Measurements from ENCODE around the gene PLAU.

PLAU gene

GRCh38 chr10:73959484-73960243, 48.7 kb downstream of the PLAU start:
- TF ChIP-seq FOXM1 (IDR thresholded peaks at IDR 0.05; ENCODE audit: borderline replicate concordance, low read depth) (no peak), MAX (IDR thresholded peaks at IDR 0.05) (no peak), CEBPB (IDR thresholded peaks at IDR 0.05) (no peak), CREB1 (IDR thresholded peaks at IDR 0.05; ENCODE audit: low read depth) (no peak), EP300 (IDR thresholded peaks at IDR 0.05; ENCODE audit: borderline replicate concordance) (no peak), YY1 (IDR thresholded peaks at IDR 0.05; ENCODE audit: low read depth) (no peak), ZBTB7A (IDR thresholded peaks at IDR 0.05; ENCODE audit: low read depth) (no peak), RAD21 (IDR thresholded peaks at IDR 0.05; ENCODE audit: low read depth) (no peak), NFIC (IDR thresholded peaks at IDR 0.05) (no peak), USF1 (IDR thresholded peaks at IDR 0.05) (no peak), REST (IDR thresholded peaks at IDR 0.05; ENCODE audit: low read depth) (no peak), TCF12 (IDR thresholded peaks at IDR 0.05; ENCODE audit: low read depth) (no peak), TAF1 (IDR thresholded peaks at IDR 0.05; ENCODE audit: low read depth) (no peak), EGR1 (IDR thresholded peaks at IDR 0.05) (no peak), TEAD4 (IDR thresholded peaks at IDR 0.05) (no peak)

- TF ChIP-seq TEAD4 (IDR thresholded peaks at IDR 0.05) (no peak), CREB1 (IDR thresholded peaks at IDR 0.05; ENCODE audit: low read depth) (no peak), CEBPB (IDR thresholded peaks at IDR 0.05) (no peak), EP300 (IDR thresholded peaks at IDR 0.05; ENCODE audit: borderline replicate concordance) (no peak), NFIC (IDR thresholded peaks at IDR 0.05) (no peak), FOXM1 (IDR thresholded peaks at IDR 0.05; ENCODE audit: borderline replicate concordance, low read depth) (no peak), USF1 (IDR thresholded peaks at IDR 0.05) (no peak), RAD21 (IDR thresholded peaks at IDR 0.05; ENCODE audit: low read depth) (no peak), EGR1 (IDR thresholded peaks at IDR 0.05) (no peak), MAX (IDR thresholded peaks at IDR 0.05) (no peak), TCF12 (IDR thresholded peaks at IDR 0.05; ENCODE audit: low read depth) (no peak), TAF1 (IDR thresholded peaks at IDR 0.05; ENCODE audit: low read depth) (no peak), REST (IDR thresholded peaks at IDR 0.05; ENCODE audit: low read depth) (no peak), ZBTB7A (IDR thresholded peaks at IDR 0.05; ENCODE audit: low read depth) (no peak), YY1 (IDR thresholded peaks at IDR 0.05; ENCODE audit: low read depth) (no peak)
Observed at GRCh38 chr10:73962386-73962785, 51.5 kb downstream of the PLAU start.

DNA sequence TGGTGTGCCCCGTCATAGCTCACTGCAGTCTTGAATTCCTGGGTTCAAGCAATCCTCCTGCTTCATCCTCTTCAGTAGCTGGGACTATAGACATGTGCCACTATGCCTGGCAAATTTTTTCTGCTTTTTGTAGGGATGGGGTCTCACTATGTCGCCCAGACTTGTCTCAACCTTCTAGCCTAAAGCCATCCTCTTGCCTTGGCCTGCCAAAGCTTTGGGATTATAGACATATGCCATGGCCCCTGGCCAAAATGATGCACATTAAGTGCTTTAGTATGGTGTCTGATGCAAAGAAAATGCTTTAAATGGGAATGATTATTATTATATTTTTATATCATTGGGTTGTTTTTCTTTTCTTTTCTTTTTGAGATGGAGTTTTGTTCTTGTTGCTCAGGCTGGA, 53.8 kb downstream of the PLAU start:
- TF ChIP-seq TCF12 (IDR thresholded peaks at IDR 0.05; ENCODE audit: low read depth) (no peak), NFIC (IDR thresholded peaks at IDR 0.05) (no peak), MAX (IDR thresholded peaks at IDR 0.05) (no peak), FOXM1 (IDR thresholded peaks at IDR 0.05; ENCODE audit: borderline replicate concordance, low read depth) (no peak), USF1 (IDR thresholded peaks at IDR 0.05) (no peak), EP300 (IDR thresholded peaks at IDR 0.05; ENCODE audit: borderline replicate concordance) (no peak), CEBPB (IDR thresholded peaks at IDR 0.05) (no peak), TEAD4 (IDR thresholded peaks at IDR 0.05) (no peak), REST (IDR thresholded peaks at IDR 0.05; ENCODE audit: low read depth) (no peak), CREB1 (IDR thresholded peaks at IDR 0.05; ENCODE audit: low read depth) (no peak), TAF1 (IDR thresholded peaks at IDR 0.05; ENCODE audit: low read depth) (no peak), ZBTB7A (IDR thresholded peaks at IDR 0.05; ENCODE audit: low read depth) (no peak), EGR1 (IDR thresholded peaks at IDR 0.05) (no peak), RAD21 (IDR thresholded peaks at IDR 0.05; ENCODE audit: low read depth) (no peak), YY1 (IDR thresholded peaks at IDR 0.05; ENCODE audit: low read depth) (no peak)

Measured in Ishikawa (cell line).